NCI-H526 (cell line): ENCODE data around the gene ATXN1.
A peak's percentile ranks its signal among the peaks of the same experiment; 100 is the strongest.

ENCODE experiments used
- DNase-seq, 2 experiments: peaks; one replicate each; lab custom pipeline; 2025; lab: John Stamatoyannopoulos, UW

ATXN1 gene

GRCh38 chr6:16762268-16762549 lies 949 bp upstream of the ATXN1 start:
- DNase-seq: no peak

DNA sequence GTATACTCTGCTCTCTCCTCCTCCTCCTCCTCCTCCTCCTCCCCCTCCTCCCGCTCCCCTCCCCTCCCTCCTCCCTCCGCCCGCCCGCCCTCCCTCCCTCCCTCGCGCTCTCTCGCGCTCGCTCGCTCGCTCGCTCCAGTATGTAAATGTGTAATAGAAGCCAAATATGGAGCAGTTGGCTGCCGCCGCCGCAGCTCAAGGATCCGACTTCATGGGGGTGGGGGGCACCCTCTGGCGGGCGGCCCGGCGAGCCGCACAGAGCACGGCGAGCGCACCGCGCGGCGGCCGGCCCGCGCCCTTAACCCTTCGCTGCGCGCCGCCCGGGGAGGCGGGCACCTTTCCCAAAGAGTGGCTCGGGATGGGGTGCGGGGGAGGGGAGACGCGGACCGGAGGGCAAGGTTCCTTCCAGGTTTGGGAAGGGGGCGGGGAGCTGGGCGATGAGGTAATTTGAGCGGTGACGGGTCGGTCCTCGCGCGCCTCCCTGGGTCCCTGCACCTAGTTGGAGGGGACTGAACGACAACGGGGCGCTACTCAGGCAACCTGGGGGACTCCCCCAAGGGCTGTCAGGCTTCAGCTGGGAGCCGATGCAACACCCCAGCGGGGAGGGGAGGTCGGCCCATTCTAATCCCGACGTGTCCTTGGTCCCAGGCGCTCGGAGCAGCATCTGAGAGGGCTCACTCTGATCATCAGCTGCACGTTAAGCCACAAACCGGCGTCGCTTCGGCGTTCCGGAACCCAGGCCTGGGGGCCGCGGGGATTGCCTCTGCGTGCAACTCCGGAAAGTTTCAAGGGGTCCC lies 409 bp upstream of the ATXN1 start:
- peak; percentile 87 to 95 for DNase-seq

GRCh38 chr6:16759646-16760515 lies 1.4 kb downstream of the ATXN1 start:
- DNase-seq: peak; percentile 45 to 85

- peak; percentile 86 to 87 for DNase-seq
These were observed 2.0 kb downstream of the ATXN1 start for GRCh38 chr6:16759181-16759645.

DNA sequence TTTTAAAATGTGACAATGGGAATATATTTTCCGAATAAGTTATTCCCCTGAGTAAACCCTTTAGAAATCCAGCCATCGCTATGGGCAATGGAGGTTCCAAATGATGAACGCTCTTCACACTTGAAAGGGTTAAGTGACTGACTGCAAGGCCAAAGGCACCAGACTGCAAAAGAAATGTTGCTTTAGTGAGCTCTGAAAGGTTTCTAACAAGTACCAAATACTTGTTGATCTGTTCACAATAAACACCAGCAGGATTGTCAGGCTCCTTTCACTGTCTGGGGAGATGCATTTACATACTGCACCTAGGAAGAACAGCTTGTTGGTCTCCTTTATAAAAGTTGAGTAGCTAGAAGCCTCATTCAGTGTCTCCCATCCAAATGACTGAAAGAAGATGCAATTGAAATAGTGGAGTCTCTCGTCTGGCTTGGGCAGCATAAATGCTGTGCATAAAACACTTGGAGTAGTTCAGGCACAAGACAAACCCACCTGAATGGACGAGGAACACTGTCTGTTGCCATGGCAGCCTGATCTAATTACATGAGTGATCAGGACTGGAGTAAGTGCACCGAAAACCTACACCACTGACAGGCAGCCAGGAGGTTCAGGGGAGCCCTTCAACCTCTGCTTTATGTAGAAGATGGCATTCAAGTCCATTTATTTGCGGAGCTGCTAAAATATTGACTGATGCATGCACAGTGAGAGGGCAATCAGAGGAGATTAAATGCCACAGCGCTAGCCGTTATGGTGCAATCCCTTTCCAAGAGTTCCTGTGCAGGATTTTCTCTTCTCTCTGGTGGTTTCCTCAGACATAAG lies 2.9 kb downstream of the ATXN1 start:
- peak; percentile 48 to 69 for DNase-seq

GRCh38 chr6:16757332-16757731 lies 3.9 kb downstream of the ATXN1 start:
- DNase-seq: peak in 1 of 2 experiments; percentile 6

DNA sequence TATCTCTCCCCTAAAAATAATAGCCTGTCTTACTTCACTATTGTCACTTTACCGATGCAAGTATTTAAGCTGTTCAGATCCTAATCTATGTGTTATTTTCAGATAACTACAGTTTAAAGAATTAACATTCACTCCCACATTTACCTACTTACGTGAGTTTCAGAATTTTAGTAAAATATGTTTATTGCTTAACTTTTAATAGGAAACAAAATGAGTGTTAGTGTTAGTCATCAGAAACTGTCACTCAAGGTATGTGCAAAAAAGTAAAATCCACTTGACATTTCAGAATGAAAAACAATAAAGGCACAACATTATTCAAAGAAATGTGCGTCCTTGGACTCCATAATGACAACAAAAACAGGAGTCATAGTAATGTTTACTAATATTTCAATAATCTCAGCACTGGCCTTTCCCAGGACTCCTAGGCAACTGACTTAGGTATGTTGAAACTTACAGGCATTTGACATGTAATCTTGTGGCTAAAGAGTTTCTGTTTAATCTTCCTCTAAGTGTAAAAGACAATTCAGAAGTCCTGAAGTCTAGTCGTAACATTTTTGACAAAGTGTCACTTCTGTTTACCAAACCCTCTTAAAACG lies 4.5 kb downstream of the ATXN1 start:
- DNase-seq: no peak

- DNase-seq: no peak
These were observed 5.7 kb downstream of the ATXN1 start for GRCh38 chr6:16755544-16755943.

- peak; percentile 74 to 81 for DNase-seq
These were observed 6.4 kb downstream of the ATXN1 start for GRCh38 chr6:16754876-16755275.

DNA sequence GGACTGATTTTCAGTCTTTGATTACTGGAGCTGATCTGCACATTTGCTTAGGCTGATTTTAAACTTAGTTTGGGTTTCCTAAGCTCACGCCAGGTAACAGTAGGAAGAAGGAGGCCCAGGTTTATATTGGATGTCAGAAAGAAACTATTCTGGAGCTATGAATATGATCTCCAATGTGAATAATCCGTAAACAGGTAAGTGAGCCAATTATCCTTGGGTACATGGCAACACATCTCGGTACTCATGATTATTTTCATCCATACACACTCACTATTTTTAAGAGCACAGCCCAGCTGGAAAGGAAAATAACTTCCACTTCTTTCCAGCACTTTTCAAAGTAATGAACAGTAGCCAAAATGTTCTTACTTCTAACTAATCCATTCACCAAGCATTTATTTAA lies 7.0 kb downstream of the ATXN1 start:
- DNase-seq: no peak

- DNase-seq: no peak
These were observed 7.9 kb downstream of the ATXN1 start for GRCh38 chr6:16753341-16753740.

GRCh38 chr6:16752206-16752866 lies 8.9 kb downstream of the ATXN1 start:
- DNase-seq: peak in 1 of 2 experiments; percentile 10

- DNase-seq: peak; percentile 56 to 57
These were observed 9.9 kb downstream of the ATXN1 start for GRCh38 chr6:16751251-16751946.

GRCh38 chr6:16750566-16750965 lies 10.7 kb downstream of the ATXN1 start:
- no peak for DNase-seq

- DNase-seq: no peak
These were observed 11.5 kb downstream of the ATXN1 start for GRCh38 chr6:16749516-16750485.

- DNase-seq: no peak
These were observed 13.3 kb downstream of the ATXN1 start for GRCh38 chr6:16748025-16748319.

DNA sequence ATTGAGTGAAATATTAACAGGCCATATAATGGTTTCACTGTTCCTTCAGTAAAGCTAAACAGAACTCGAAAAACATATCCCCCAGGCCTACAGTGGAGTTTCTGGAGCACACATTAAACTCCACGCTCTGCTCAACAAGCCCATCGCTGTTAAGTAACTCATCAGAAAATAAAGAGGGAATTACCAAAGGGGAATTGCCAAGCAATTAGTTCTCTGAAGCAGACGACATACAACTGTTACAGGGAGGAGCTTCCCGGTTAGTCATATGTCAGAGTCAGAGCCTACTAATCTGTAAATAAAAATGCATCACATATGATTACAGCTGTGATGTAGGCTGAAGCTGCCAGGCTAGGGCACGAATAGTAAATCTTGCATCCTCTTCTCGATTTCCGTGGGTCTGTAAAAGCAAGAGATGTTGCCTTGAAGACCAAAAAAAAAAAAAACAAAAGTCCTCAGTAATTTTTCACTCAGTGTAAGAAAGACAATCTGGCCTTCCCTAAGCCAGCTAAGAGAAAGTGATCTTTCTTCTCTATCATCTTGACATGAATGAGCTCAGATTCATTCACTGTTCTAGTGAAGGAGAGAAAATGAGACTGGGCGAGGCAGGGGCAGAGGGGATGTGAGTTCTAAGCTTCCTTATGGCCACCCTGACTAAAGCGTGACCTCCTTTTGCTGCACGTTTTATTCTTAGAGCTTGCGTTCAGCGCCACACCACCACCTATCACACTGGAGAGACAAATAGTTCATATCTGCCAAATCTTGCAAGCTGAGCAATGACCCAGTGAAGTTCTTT lies 13.8 kb downstream of the ATXN1 start:
- peak in 1 of 2 experiments; percentile 23 for DNase-seq

DNA sequence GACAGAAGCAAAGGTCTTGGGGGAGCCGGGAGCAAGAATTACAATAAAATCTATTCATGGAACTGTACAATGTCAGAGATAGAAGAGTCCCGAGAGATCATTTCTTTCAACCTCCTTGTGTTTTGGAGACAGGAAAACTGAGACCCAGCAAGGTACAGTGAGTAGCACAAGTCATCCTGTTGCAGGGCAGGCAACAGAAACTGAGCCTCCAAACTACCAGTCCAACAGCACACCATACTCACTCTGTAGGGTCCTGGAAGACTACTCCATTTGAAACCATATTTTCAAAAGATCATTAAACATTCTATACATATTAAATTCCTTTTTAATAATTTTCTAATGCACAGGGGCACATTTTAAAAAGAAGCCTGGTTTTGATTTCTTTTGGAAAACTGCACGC lies 14.4 kb downstream of the ATXN1 start:
- DNase-seq: no peak

- peak in 1 of 2 experiments; percentile 26 for DNase-seq
These were observed 14.9 kb downstream of the ATXN1 start for GRCh38 chr6:16746401-16746800.
